HG02938 (cell line): Measurements from ENCODE around the gene OIT3.

ENCODE experiments used
- ATAC-seq: cut with Tn5 transposase; IDR thresholded peaks from one replicate; pipeline ENCODE4 v1.9.1; 2021; ENCODE audit warnings: mild to moderate bottlenecking, moderate library complexity; ENCODE audit not compliant: unreplicated experiment

OIT3 gene

DNA sequence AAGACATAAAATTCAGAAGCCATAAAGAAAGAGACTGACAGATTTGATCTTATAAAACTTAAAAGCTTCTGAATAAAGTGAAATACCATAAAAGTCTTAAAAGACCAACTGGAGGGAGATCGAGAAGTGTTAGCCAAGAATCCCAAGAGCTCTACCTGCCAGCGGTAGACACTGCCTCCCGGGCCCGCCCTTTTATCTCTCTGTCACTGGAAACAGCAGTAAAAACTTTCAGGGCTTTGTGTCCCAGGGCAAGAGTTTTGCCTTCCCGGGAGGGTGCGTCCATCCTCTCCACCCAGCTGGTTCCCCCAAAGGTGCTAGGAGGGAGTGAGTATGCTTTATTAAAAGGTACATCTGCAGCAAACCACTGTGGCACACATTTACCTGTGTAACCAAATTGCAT, 55.2 kb downstream of the OIT3 start:
- no peak for ATAC-seq

DNA sequence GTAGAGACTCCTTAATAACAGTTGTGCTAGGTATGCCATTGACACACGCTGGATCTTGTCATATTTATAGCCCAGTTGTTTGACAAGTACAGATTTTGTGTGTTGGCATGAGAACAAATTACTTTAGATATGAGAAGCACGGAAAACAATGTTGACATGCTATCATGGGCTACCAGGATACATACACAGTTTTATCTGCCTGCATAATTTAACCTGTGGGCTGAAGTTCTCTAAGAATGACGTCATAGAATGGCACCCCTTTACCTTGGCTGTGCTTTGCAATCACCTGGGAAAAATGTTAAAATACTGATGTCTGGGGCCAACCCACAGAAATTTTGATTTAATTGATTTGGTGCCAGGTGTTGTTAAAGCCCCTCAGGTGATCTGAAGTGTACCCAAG, 58.2 kb downstream of the OIT3 start:
- ATAC-seq: no peak

DNA sequence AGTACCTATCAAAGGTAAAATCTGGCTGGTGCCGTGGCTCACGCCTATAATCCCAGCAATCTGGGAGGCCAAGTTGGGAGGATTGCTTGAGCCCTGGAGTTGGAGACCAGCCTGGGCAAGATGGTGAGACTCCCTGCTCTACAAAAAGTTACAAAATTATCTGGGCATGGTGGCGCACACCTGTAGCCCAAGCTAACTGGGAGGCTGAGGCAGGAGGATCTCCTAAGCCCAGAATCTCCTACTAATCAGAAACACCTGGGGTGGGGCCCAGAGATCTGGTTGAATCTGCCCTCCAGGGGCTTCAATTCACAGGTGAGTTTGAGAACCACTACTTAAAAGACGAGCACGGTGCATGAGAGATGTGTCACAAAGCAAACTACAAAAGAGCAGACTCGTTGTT, 58.6 kb downstream of the OIT3 start:
- ATAC-seq: no peak

DNA sequence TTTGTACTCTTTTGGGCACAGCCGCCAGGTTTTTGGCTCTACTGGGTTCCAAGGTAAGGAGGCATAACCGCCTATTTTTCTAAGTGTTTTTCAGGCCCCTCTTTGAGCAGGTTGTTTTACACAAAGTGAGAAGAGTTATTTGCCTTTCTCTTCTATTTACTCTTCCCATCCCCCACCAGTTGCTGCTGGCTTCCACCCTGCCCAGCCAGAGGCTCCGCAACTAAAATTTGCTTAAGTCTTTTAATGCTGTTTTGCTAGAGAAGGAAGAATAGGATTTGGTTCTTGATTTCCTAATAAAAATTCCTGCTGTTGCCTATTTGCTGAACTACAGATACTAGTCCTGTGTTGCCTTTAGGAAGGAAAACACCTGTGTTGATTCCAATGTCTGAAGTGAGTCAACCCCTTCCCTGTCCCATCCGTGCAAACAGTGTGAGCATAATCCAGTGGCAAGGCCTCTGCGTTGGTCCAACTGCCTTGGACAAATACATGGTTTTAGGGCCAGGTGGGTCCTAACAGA, 59.2 kb downstream of the OIT3 start:
- no peak for ATAC-seq

DNA sequence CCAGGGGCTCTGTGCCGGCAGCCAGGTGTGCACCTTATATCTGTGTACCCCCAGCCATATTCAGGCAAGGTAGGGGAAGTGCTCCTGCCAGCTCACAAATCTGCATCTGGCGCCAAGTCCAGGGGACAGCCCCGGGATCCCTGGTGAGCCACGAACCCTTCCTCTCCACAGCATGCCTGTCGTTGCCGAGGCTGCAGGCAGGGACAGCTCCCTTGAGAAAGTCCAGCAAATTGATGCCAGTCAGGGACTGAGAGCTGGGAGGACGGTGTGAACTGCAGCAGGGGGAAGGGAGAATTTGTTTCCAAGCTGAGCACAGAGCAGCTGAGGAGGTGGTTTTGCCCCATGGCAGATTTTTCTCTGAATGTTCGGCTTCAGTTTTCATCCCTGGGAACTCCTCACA, 60.1 kb downstream of the OIT3 start:
- no peak for ATAC-seq

DNA sequence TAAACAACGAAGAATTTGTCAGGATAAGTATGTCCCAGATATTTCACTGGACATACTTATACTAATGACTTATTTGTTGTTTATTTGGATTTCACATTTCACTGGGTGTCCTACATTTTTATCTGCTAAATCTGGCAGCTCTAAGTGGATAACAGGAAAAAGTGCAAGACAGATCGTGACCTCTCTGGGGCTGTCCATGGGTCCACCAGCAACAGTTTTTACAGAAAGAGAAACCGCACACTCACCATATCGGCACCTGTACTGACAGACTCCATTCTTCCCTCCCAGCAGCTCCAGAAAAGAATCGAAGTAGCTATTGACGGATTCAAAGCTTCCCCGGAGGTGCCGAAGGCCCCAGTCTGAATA, 60.7 kb downstream of the OIT3 start:
- no peak for ATAC-seq

DNA sequence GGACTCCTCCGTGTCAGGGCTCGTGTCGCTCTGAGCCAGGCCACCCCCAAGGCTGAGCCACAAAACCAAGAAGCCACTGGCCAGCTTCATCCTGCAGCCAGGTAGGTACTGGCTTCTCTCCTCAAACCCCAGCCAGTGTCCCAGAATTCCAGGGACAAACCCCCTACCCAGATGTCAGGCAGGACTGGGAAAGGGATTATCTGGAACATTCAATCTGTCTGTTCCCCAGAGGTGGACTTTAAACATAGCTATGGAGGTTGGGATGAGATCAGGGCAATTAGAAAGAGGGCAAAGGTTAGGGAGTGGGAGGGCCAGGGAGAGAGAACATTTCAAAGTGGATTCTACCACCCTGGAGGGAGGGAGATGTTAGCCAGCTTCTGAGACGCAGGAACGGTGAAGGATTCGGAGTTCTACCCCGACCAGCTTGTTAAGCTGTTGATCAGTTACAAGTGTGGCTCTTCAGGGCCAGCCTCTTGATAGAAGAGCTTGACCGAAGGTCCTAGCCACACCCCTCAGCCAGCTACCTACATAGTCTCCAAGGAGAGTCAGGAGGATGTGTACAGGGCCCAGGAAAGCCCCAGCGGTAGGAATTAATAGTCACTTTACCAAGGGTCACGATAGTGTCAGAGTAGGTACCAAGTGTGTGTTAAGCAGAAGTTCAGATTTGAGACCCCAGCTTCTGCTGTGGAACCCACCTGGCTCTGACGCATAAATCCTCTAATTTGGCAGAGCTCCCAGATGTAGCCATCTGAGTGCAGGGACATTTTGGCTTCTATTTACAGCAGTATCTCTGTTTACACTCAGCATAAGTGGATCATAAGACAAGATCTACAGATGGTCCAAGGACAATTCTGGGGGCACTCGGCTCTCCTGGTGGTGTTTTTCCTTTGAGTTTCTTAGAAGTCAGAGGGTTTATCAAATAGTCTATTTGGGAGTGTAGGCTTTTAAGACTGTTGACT, 61.3 kb downstream of the OIT3 start, which contains the start of gene PLA2G12B:
Gene PLA2G12B, minus strand, starts transcription at position 211 of the 959 bp plus-strand sequence. Its CDS starts 121 bp downstream, at position 90.
- ATAC-seq: no peak

DNA sequence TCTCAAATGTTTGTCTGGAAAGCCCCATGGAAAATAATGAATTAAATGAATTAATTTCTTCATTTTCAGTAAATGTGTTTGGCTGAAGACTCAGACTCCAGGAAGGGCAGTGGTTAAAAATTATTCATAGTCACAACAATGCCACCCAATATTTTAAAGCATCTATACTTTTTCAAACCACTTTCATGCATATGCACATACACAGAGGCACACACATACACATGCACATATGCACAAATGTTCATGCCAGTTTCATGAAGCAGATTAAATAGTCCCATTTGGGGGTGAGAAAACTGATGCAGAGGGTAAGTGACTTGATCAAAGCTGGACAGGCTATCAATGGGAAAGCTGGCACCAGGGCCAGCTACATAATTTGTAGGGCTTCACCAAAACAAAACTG, 62.5 kb downstream of the OIT3 start:
- ATAC-seq: no peak

DNA sequence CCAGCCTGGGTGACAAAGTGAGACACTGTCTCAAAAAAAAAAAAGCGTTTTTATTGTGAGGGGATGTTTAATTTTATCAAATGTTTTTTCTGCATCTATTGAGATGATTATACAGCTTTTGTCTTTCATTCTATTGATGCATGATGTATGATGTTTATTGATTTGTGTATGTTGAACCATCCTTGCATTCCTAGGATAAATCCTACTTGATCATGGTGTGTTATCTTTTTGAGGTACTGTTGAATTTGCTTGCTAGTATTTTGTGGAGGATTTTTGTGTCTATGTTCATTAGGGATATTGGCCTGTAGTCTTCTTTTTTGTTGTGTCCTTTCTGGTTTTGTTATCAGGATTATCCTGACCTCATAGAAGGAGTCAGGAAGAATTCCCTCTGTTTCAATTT, 83.3 kb downstream of the OIT3 start:
- ATAC-seq: no peak

DNA sequence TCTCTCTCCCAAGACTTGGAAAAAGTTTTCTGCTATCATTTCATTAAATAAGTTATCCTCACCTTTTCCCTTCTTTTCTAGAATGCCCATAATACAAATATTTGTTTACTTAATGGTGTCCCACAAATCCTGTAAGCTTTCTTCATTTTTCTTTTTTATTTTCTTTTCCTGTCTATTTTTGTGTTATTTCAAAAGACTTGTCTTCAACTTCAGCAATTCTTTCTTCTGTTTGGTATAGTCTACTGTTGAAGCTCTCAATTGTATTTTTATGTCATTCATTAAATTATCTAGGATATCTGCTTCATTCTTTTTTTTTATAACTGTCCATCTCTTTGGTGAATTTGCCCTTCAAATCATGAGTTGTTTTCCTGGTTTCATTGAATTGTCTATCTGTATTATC, 86.2 kb downstream of the OIT3 start:
- no peak for ATAC-seq

DNA sequence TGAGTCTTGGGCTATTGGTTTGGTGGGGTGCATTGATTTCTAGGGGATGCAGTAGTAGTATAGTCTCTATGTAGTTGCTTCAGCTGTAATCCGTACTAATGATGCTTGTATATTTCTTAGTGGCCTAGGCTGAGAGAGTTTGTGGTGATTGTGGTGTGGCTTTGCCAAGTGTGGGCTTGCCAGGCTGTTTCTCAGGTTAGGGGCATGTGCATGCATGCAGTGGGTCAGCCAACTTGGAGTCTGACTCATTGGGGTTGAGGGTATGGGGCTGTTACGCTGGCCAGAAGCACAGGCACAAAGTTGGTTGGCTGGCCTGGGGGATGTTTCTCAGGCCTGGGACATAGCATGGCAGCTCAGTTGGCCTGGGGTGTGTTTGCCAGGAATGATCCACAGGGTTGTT, 86.8 kb downstream of the OIT3 start:
- ATAC-seq: no peak

DNA sequence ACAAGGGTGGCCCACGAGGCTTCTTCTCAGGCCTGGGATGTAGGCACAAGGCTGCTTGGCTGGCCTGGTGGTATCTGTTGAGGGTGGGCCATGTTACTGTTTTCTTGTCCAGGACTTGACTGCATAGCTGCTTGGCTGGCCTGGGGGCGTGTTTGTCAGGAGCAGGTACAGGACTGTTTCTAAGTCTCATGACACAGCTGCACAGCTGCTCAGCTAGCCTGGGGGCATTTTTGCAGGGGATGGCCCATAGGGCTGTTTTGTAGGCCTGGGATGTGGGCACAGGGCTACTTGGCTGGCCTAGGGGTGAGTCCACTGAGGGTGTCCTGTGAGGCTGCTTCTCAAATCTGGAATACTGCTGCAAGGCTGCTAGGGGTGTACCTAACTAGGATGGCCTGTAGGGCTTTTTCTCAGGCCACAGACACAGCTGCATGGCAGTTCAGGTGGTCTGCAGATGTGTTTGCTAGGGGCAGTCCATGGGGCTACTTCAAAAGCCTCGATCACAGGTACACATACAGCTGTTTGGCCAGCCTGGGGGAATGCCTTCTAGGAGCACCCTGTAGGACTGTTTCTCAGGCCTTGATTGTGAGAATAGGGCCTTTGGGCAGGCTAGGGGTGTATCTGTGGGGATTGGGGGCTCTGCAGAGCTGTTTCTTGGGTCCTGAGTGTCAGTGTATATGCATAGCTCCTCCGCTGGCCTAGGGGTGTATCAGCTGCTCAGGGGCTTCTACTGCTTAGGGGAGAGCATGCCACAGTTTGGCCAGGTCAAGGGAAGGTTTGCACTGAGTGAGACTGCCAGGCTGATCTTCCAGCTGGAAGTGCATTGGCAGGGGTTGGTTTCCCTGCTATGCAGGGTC, 87.7 kb downstream of the OIT3 start:
- ATAC-seq: no peak

DNA sequence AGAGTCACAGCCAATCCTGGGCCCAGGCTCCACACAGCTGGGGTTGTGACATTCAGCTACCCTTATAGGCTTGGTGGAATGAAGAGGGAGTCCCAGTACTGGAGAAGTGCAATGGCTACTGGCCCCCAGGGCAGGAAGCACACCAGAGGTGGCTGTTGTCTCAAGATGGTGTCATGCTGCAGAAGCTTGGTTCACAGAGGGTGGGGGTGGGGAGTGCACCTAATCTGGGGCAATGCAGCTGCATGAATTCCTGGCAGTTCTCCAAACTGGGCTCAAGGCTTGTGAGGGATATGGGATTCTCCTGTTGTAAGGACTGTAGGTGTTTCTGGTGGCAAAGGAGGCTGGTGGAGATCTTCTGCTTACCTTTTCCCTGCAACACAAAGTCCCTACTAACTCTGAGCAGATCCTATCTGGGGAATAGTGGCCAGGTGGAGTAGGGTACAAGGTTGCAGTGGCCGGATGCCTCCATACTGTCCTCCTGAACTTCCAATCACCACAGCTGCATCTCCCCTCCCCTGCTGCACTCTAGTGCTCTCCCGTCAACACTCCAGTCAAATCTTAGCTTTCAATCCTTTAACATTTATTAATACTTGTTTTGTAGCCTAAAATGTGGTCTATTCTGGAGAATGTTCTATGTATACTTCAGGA, 88.5 kb downstream of the OIT3 start:
- ATAC-seq: no peak
